ENCODE data around the gene EVX1. TPM values are rescaled to one million over a fixed set of nuclear protein-coding genes. Genes with fewer than 3 reads are reported as not detected.

Gene EVX1
- total and polyA plus RNA-seq, 2 donors from 2014 or later = 0.62 TPM; not detected in 1

DNA sequence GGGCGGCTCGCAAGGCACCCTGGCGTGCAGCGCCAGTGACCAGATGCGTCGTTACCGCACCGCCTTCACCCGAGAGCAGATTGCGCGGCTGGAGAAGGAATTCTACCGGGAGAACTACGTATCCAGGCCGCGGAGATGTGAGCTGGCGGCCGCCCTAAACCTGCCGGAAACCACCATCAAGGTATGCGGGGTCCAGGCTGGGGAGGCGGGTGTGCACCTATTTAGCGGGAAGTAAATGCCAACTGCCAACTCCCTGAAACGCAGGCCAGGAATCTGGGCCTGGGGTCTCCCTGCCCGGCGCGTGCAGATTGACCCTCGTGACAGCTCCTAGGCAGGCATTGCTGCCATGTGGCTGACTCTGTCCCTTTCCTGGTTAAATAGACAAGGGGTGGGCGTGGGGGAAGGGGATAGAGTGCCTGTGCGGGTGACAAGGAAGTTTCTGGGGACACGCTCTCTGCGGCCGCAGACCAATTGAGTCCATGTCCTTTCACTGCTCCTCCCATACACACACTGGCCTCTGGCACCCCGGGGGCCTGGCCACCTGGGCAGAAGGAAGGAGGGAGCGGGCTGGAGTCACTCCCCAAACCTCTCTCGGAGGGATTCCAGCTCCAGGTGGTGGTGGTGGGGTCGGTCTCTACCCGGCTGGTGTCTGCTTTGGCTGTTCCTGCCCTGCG is 2.7 kb downstream of the EVX1 start:
- Histone ChIP-seq H3K9ac (ENCODE audit: low read length in 3 of 3) (no peak overlapping the region), H3K4me3 (ENCODE audit: low read length in 3 of 3) (no peak overlapping the region), H3K27ac (ENCODE audit: low read depth in 2 of 2, low read length in 2 of 2) (no peak overlapping the region), H3K36me3 (ENCODE audit: control insufficient read depth in 2 of 3, insufficient read depth in 3 of 3, low read length in 3 of 3) (no peaks in the 10 kb centered on the region), H3K9me3 (ENCODE audit: control insufficient read depth in 2 of 3, insufficient read depth in 1 of 3, low read length in 3 of 3) (no peaks in the 10 kb centered on the region), H3K4me1 (ENCODE audit: control insufficient read depth in 2 of 3, insufficient read depth in 2 of 3, low read depth in 1 of 3, low read length in 3 of 3) (peaks cover 0 to 9% (median 0%) of the 10 kb centered on the region in 3 donors), H3K27me3 (ENCODE audit: control insufficient read depth, insufficient read depth, low read length) (peaks cover 88% of the 10 kb centered on the region)
- intact Hi-C loops (cut with DNase I) = no loop called here
- DNase-seq (peak in 2 of 5 donors; percentile 27 to 45), FAIRE-seq (no peak)
- TF ChIP-seq, protein P1, sequence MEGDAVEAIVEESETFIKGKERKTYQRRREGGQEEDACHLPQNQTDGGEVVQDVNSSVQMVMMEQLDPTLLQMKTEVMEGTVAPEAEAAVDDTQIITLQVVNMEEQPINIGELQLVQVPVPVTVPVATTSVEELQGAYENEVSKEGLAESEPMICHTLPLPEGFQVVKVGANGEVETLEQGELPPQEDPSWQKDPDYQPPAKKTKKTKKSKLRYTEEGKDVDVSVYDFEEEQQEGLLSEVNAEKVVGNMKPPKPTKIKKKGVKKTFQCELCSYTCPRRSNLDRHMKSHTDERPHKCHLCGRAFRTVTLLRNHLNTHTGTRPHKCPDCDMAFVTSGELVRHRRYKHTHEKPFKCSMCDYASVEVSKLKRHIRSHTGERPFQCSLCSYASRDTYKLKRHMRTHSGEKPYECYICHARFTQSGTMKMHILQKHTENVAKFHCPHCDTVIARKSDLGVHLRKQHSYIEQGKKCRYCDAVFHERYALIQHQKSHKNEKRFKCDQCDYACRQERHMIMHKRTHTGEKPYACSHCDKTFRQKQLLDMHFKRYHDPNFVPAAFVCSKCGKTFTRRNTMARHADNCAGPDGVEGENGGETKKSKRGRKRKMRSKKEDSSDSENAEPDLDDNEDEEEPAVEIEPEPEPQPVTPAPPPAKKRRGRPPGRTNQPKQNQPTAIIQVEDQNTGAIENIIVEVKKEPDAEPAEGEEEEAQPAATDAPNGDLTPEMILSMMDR (IDR thresholded peaks at IDR 0.05; ENCODE audit: borderline replicate concordance, extremely low read depth, insufficient read depth) = no peak

DNA sequence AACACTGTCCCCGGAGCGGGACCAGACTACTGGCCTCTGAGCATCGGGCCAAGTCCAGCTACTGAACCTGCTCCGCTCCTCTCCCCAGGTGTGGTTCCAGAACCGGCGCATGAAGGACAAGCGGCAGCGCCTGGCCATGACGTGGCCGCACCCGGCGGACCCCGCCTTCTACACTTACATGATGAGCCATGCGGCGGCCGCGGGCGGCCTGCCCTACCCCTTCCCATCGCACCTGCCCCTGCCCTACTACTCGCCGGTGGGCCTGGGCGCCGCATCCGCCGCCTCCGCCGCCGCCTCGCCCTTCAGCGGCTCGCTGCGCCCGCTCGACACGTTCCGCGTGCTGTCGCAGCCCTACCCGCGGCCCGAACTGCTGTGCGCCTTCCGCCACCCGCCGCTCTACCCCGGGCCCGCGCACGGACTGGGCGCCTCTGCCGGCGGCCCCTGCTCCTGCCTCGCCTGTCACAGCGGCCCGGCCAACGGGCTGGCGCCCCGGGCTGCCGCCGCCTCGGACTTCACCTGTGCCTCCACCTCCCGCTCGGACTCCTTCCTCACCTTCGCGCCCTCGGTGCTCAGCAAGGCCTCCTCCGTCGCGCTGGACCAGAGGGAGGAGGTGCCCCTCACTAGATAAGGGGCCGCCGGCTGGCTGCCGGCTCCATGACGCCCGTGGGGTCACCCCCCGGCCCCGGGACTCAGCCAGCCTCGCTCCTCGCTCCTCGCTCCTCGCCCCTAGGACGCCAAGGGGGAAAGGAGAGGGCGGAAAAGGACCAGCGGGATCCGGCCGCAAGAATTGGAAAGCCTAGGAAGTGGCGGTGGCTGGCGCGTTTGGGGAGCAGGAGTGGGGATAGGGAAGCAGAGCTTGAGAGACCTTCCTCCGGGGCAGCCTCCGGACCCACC is 3.4 kb downstream of the EVX1 start:
- H3K4me3 ChIP-seq (ENCODE audit: low read length in 3 of 3) = no peak overlapping the region
- H3K36me3 ChIP-seq (ENCODE audit: control insufficient read depth in 2 of 3, insufficient read depth in 3 of 3, low read length in 3 of 3) = no peaks in the 10 kb centered on the region
- H3K27ac ChIP-seq (ENCODE audit: low read depth in 2 of 2, low read length in 2 of 2) = no peak overlapping the region
- FAIRE-seq (no peak), DNase-seq (peak in 2 of 5 donors; percentile 31 to 33)
- intact Hi-C loops (cut with DNase I) = no loop called here
- H3K27me3 ChIP-seq (ENCODE audit: control insufficient read depth, insufficient read depth, low read length) = peaks cover 88% of the 10 kb centered on the region
- peaks cover 0 to 9% (median 0%) of the 10 kb centered on the region in 3 donors for H3K4me1 ChIP-seq (ENCODE audit: control insufficient read depth in 2 of 3, insufficient read depth in 2 of 3, low read depth in 1 of 3, low read length in 3 of 3)
- H3K9ac ChIP-seq (ENCODE audit: low read length in 3 of 3) = no peak overlapping the region
- TF ChIP-seq, protein P1 (IDR thresholded peaks at IDR 0.05; ENCODE audit: borderline replicate concordance, extremely low read depth, insufficient read depth) = no peak
- H3K9me3 ChIP-seq (ENCODE audit: control insufficient read depth in 2 of 3, insufficient read depth in 1 of 3, low read length in 3 of 3) = no peaks in the 10 kb centered on the region

DNA sequence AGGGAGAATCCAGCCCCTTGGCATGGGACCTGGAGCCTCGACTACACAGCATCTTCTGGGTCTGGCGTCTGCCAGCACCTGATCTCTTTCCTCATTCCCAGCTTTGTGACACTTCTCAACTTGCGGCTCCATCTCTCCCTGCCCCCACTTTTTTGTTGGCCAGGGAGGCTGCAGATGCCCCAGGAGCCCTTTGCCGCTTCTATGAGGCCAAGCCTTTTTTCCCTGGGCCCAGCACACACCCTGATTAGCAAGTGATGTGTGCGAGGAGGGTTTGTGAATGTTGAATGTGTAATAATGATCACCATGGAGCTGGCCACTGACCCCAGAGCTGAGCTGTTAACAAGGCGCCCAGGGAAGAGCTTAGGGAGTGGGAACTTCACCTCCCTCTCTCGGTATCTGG is 4.4 kb downstream of the EVX1 start:
- intact Hi-C loops (cut with DNase I) = no loop called here
- Histone ChIP-seq H3K36me3 (ENCODE audit: control insufficient read depth in 2 of 3, insufficient read depth in 3 of 3, low read length in 3 of 3) (no peaks in the 10 kb centered on the region), H3K4me3 (ENCODE audit: low read length in 3 of 3) (no peak overlapping the region), H3K27ac (ENCODE audit: low read depth in 2 of 2, low read length in 2 of 2) (no peak overlapping the region), H3K9me3 (ENCODE audit: control insufficient read depth in 2 of 3, insufficient read depth in 1 of 3, low read length in 3 of 3) (no peaks in the 10 kb centered on the region), H3K9ac (ENCODE audit: low read length in 3 of 3) (no peak overlapping the region), H3K4me1 (ENCODE audit: control insufficient read depth in 2 of 3, insufficient read depth in 2 of 3, low read depth in 1 of 3, low read length in 3 of 3) (peaks cover 0 to 9% (median 0%) of the 10 kb centered on the region in 3 donors), H3K27me3 (ENCODE audit: control insufficient read depth, insufficient read depth, low read length) (peaks cover 88% of the 10 kb centered on the region)
- TF ChIP-seq, protein P1 (IDR thresholded peaks at IDR 0.05; ENCODE audit: borderline replicate concordance, extremely low read depth, insufficient read depth) = no peak
- FAIRE-seq (no peak), DNase-seq (no peak)
